Forelimb muscle (tissue), 1 donor: ENCODE data around the gene CNOT8. TPM values are rescaled to one million over a fixed set of nuclear protein-coding genes. Genes with fewer than 3 reads are reported as not detected.
"Not testable (repeated sequence)": the region's sequence is repeated elsewhere in the genome, so short reads cannot be mapped to it uniquely, and the experiment has no call there.

Experiments
- DNase-seq: peaks from one replicate; pipeline ENCODE4 v3.0.0-alpha.2; 2013; ENCODE audit warnings: low read depth
- polyA plus RNA-seq: library from polyadenylated mRNA; unstranded; fragments of 120-200 nt; gene quantifications from one replicate; pipeline ENCODE4 v1.2.1, GENCODE V29; 2013; ENCODE audit not compliant: insufficient read length

CNOT8 gene
- polyA plus RNA-seq, 1 donor, result 33.1 TPM

GRCh38 chr5:154835701-154836052 lies 22.8 kb upstream of the CNOT8 start:
- not testable (repeated sequence) for DNase-seq

- DNase-seq, result no peak
These were observed 22.2 kb upstream of the CNOT8 start for GRCh38 chr5:154836225-154836624.

- DNase-seq, result no peak
These were observed 21.2 kb upstream of the CNOT8 start for GRCh38 chr5:154837009-154837901.

DNA sequence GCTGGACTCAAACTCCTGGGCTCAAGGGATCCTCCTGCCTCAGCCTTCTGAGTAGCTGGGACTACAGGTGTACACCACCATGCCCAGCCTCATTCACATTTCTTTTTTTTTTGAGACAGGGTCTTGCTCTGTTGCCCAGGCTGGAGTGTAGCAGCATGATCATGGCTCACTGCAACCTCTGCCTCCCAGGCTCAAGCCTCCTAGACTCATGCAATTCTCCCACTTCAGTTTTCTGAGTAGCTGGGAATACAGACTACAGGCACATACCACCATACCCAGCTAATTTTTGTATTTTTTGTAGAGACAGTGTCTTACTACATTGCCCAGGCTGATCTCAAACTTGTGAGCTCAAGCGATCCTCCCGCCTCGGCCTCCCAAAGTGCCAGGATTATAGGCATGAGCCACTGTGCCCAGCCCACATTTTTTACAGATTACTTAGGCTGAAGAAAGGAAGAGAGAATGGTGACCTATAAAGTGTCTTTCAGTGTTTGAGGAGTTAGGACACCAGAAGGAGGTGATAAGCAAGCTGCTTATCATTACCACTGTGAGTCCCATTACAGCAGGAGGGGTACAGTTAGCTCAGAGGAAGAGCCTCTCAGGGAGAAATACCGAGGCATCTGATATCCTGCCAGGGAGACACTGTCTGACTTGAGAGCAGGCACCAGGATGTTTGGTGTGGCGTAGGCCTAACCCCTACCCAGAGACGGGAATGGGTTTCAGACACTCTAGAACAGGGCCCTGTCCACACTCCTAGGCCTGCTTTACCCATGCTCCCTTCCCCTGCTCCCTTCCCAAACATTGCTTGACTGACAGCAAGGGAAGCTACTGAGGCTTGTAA lies 17.8 kb upstream of the CNOT8 start:
- no peak for DNase-seq

DNA sequence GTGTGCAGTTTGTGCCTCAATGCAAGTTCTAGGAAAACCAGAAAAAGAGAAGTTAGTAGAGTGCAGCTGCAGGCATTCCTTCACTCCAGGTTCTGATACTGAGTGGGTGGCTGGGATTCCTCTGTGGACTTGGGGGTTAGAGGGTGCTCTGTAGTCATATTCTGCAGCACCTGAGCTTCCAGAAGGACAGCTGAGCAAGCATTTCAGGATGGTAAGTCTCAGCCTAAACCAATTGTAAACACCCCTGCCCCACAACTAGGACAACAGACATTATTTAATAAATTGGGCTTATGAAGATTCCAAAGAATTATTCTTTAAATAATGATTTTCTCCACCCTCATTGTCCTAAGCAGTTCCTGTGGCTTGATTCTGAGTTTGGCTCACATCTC lies 17.2 kb upstream of the CNOT8 start:
- DNase-seq, result no peak

DNA sequence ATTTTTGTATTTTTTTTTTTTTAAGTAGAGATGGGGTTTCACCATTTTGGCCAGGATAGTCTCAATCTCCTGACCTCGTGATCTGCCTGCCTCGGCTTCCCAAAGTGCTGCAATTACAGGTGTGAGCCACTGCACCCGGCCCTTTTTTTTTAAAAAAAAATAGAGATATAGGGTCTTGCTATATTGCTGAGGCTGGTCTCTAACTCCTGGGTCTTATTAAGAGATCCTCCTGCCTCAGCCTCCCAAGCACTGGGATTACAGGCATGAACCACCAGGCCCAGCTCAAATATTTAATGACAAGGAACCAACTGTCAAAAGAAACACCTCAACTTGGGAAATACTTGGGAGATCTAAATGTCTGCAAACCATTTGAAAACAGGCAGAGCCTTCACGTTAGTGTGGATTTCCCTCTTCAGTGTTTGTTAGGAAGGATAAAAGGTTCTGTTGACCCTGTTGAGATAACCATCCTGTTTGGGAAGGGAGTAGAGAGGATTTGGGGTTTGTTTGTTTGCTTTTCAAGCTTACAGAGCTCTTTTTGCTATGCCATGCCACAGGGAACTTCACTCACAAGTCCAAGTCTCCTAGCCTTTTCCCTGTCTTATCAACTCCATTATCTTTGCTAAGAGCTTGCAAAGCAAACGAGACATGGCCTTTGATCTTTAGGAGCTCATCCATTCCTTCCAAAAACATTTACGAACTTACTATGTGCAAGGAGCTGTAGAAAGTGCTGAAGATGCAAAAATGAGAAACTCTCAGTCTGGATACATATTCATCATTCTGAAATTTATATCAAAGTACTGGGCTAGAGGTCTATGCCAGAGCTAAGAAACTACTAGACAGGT lies 15.5 kb upstream of the CNOT8 start:
- DNase-seq, result no peak

DNA sequence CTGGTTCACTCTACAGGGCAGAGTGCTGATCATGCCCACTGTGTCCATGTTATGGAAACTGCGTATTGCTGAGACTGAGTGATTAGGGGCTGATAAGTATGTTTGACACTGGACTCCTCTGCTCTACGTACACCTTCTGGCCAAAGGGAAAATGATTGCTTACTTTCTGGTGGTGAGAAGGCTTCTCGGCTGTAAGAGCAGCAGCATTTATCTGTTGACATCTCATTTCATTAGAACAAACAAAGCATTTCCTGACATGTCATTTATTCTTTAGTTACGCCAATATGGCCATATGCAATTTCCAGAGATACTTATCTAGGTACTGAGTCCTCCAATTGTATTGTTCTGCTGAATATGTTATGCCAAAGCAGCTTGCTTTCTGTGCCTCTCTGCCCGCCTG lies 13.6 kb upstream of the CNOT8 start:
- no peak for DNase-seq

- no peak for DNase-seq
These were observed 9.1 kb upstream of the CNOT8 start for GRCh38 chr5:154849264-154849785.

DNA sequence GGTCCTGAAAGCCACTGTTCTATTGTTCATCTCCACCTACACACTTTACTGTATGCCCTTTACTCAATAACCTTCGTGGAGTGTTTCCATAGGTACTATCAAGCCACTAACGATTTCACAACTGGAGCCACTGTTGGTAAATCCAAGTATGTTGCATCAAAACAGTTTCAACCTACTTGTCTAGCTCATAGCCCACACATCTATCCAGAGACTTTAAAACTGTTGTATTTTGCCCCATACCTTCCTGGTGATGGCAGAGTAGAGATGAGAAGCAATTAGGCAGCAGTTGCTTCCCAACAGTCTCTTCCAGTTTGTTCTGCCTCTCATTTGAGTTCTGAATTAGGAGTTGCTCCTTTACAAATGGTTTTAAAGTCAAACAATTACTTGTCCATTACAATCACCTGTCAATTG lies 8.6 kb upstream of the CNOT8 start:
- no peak for DNase-seq

DNA sequence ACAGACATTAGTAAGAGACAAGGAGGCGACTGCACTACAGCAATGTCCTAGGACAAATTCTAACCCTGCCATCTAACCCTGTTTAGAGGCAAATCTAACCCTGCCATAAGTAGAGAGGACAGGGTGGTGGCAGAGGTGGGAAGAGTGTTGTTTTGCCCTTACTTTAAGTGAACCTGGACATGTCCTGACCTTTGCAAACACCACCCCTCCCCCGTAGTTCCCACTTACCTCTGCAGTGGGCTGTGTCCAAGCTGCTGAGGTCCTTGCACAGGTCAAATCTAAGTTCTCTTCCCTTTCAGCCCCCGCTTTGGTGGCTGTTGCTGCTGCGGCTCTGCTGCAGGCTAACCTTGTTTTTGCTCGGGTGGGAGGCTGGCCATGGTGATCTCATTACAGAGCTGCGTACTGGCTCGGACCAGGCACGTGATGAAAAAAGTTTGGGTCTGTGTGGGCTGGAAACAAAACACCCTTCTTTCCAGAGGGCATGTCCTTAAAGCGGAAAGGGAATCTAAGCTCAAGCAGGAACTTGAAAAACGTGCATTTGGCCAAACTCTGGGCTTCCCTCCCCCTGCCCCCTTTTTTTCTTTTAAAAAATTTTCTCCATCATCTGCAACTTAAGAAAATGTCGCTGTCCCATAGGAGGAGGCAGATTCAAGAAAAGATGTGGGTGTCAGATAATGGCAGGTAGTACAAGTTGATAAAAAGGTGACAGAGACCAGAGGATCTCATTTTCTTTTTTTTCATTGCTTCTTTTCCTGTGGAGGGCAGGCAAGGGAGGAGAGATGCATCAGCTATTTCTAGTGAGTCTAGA lies 8.0 kb upstream of the CNOT8 start, which contains the start of gene FAXDC2:
FAXDC2 (minus strand) TSS at position 349 of the 808 bp plus-strand sequence. CDS start 12,425 bp downstream, outside the sequence.
- DNase-seq, result peak; percentile 88

DNA sequence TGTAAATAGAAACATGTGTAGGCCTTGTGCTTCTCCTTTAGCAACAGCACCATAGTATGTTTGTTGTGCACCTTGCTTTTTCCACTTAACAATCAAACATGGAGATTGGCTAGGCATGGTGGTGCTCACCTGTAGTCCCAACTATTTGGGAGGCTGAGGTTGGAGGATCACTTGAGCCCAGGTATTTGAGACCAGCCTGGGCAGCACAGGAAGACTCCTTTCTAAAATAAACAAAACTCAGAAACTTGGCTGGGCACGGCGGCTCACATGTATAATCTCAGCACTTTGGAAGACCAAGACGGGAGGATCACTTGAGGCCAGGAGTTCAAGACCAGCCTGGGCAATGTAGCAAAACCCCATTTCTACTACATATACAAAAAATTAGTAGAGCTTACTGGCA lies 7.1 kb upstream of the CNOT8 start:
- DNase-seq, result no peak

DNA sequence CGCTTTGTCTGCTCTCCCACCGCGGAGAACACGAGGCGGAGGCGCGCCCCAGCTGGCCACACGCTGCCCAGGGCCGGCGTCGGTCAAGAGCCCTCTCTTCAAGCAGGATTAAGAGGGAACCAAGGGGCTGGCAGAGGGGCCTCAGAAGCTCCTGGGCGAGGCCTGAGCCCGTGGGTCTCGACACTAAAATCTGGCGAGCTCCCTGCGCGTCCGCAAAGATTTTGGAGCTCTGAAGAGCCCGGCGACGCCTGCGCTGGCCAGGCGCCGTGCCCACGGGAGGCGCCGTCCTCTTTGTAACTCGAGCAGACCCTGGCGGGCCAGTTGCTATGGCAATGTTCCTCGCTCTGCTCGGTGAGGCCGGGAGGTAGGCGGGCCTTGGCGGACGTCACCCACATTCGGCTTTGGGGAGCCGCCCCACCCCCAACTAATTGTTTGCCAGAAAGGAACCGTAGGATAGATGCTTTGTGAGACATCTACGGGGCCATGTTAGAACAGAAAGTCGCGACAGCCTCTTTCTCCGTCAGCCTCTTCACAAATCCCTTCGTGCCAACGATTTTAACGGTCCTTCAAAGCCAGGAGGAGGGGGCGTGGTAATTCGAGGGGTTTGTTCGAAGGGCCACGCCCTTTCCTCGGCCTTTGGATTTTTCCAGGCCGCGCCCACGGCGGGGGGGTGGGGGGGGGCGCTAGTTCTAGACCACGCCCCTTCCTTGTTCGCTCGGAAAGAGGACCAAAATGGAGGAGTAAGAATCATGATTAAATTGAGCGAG lies 714 bp upstream of the CNOT8 start:
- peak; percentile 91 for DNase-seq

- no peak for DNase-seq
These were observed 795 bp downstream of the CNOT8 start for GRCh38 chr5:154858972-154859871.

DNA sequence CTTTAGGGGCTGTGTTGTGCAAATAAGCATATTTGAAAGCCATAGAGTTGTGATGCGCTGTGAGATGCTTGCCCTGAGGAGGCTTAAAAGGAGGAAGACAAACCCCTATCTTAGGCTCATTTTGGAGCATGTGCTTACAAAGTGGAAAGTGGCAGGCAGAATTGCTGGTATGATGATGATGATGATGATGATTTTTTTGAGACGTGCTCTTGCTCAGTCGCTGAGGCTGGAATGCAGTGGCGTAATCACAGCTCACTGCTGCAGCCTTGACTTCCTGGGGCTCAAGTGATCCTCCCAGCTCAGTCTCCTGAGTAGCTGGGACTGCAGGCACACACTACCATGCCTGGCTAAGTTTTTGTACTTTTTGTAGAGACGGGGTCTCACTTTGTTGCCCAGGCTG lies 1.7 kb downstream of the CNOT8 start:
- no peak for DNase-seq

DNA sequence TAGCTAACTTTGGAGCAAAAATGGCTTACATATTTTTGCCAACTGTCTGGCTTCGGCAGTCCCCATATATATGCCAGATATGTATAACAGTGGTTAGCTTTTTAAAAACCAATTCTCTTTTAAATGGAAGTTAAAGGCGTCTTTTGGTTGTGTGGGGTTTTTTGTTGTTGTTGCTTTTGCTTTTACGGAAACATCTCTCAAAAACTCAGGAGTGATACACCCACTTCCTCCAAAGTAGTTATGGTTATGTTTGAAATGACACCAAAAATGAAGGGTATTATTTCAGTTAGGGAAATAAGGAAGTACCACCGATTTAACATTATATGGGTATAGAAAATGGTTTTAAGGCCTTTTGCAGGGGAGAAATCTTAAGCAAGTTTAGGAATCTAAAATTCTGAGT lies 2.3 kb downstream of the CNOT8 start:
- DNase-seq, result no peak

GRCh38 chr5:154861946-154862345 lies 3.5 kb downstream of the CNOT8 start:
- no peak for DNase-seq

- DNase-seq, result no peak
These were observed 4.3 kb downstream of the CNOT8 start for GRCh38 chr5:154862766-154863165.

- no peak for DNase-seq
These were observed 5.1 kb downstream of the CNOT8 start for GRCh38 chr5:154863291-154864080.
